GM18505 (cell line): ENCODE results near the gene KAZN.

ENCODE experiments used
- ATAC-seq: cut with Tn5 transposase; IDR thresholded peaks from one replicate; pipeline ENCODE4 v1.9.1; 2021; ENCODE audit not compliant: unreplicated experiment
- POLR2A ChIP-seq: IDR thresholded peaks from 4 replicates; pipeline ENCODE4 v1.6.1; 2011; ENCODE audit warnings: borderline replicate concordance; ENCODE audit not compliant: insufficient read depth, insufficient read length; ENCODE audit errors: extremely low read depth

The KAZN gene

DNA sequence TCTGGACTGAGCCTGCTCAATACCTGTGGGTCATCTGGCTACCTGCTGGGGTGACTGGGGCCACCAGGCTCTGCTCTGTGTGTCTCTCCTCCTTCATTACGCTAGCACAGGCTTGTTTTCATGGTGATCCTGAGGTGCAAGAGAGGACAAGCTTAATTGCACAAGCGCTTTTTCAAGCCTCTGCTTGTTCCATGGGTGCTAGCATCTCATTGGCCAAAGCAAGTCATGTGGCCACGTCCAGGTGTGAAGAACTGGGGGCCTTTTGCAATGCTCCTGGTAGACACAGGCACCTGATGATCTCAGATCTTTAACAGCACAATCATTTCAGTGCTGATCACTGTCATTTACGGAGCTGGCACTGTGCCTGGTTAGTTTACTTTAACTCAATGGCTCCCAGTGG lies 114.6 kb downstream of the KAZN start:
- no peak for TF ChIP-seq POLR2A
- ATAC-seq, result no peak

DNA sequence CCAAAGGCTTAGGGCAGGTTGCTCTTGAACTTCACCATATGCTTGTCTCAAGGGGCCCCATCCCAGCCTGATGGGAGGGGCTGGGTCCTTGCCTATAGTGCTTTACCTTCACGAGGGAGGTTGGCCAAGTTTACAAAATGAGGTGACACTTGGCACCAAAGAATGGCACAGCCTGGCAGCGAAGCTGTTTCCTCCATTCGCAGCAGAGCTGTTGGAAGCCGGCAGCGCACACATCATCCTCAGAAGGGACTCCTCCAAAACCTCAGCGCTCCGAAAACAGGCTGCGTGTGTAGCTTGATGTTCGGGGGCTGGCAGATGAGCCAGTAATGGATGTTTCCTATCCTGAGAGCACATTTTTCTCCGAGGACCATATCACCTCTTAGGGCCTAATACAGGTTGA lies 116.8 kb downstream of the KAZN start:
- no peak for TF ChIP-seq POLR2A
- no peak for ATAC-seq

DNA sequence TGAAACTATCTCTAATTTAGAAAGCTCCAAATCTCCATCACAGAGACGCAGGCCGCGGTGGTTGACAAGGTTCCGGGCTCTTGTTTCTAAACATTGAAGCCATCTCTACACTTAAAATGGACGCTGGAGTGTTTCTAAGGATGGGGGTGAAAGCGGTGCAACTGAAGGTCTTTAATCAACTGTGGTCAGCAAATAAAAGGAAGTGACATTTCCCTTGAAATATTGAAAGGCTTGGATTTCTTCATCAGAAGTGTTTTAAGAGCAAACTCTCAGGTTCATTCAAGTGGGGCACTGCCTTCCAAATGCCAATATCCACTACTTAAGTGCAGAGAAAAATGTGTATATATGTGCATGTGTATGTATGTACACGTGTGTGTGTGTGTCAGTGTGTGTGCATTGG lies 117.3 kb downstream of the KAZN start:
- ATAC-seq, result no peak

DNA sequence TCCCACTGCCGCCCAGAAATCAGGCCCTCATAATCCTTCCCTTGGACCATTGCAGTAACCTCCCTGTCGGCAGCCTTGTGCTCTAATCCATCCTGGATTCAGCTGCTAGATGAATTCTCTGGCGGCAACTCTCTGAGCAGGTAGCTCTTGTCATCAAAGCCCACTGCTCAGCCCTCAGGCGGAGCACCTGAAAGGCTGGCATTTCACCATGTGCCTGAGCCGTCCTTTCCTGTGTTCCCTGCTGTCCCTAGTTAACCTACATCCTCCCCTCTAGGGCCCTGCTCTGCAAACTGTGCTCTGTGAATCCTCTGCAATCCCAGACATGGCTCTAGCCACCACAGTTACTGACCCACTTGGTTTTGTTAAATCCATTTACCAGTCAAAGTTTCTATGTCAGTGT lies 118.0 kb downstream of the KAZN start:
- TF ChIP-seq POLR2A, result no peak
- no peak for ATAC-seq

More for the DNA sequence above, 117.3 kb downstream of the KAZN start:
- TF ChIP-seq POLR2A, result no peak

DNA sequence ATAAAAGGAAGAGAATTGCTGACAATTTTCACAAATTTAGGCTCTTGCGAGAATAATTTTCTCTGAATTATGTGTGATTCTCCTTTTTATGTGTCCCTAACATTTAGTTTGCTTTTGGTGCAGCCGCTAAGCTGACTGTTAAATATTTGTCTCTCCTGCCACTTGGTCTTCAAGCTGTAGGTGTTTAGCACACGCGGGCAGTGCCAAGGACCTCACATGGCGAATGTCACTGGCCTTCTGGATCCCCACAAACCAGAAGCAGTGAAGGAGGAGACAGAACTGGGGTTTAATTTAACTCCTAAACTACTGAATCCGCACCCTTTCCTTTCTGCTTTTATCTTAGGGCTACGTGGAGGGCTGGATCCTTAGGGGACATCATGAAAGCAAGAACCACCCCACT lies 120.0 kb downstream of the KAZN start:
- no peak for ATAC-seq
- TF ChIP-seq POLR2A, result no peak

DNA sequence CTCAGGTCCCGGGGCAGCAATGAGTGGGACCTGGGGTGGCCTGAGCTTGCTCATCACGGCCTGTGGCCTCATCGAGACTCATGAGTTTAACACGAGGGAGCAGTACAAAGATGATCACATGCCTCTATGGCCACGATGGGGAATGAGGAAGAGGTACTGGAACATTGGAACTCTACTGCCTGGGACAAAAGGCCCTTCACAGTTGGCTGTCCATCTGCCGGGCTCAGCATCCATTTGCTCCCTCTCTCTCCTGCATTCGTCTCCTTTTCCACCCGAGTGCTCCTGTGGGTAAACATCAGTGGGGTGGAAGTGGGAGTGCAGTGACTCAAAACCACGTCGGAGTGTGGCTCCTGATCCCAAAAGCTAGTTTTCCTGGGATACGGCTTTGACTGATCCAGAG lies 124.9 kb downstream of the KAZN start:
- no peak for TF ChIP-seq POLR2A
- ATAC-seq, result no peak

DNA sequence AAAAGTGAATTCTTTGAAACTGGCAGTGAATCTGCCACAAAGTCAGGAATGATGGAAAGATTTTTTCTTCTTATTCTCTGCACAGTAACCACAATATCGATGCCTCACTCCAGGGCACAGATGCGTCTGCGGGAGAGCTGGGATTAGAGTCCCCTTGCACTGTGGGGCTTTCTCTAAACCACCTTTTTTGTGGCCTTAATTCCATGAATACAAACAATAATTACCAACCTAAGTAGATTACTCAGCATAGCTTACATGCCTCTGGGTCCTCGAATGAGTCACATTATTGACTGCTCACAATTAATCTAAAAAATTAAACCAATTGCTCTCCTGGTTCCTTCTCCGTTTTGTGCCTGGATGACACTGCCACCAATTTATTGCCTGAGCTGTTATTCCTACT lies 125.8 kb downstream of the KAZN start:
- TF ChIP-seq POLR2A, result no peak
- no peak for ATAC-seq

DNA sequence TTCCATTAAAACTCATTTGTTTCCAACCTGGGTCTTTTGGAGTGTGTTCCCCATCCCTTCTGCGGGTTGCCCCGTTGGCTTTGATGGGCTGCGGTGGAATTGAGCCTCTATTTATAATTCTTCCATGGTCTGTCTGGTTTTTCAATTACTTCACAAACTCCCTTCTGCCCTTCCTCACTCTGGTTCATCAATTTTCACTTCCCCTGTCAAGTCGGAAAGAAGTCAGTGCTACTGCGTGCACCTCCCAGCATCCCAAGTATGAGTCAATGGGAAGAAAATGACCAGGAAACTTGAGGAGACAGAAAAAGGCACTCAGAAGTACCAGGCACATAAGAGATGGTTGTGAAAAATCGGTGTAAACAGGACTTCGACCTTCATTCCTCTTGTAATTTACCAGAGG lies 126.2 kb downstream of the KAZN start:
- no peak for TF ChIP-seq POLR2A
- ATAC-seq, result no peak

DNA sequence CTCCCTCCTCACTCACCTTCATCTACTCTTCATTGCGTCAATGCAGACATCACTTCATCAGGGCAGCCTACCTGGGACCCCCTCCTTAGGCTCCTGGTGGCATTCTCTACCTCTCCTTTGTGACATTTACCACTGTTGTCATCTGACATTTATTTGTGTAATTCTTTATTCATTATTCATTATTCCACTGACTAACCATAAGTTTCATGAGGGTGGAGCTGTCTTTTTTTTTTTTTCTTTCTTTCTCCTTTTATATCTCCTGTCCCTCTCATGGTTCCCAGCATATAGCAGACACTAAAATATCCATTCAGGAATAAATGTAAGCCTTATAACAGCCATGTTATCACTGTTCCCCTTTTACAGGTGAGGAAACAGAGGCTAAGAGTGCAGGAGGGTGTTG lies 126.8 kb downstream of the KAZN start:
- ATAC-seq, result no peak
- TF ChIP-seq POLR2A, result no peak

DNA sequence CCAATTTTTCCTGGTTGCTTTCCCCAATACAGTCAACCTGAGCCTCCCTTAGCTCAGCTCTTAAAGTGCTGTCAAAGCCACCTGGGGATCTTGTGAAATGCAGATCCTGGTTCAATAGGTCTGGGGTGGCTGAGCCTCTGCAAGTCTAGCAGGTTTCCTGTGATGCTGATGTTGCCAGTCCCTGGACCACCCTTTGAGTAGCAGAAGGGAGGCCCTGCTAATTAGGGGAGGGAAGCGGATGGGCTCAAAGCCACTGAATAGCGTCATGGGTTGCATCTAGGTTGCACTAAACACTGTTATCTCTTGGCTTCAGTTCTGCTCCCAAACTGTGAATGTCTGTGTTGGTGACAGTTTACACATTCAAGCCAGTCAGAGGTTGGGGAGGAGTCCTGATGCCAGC lies 127.2 kb downstream of the KAZN start:
- no peak for ATAC-seq
- no peak for TF ChIP-seq POLR2A

DNA sequence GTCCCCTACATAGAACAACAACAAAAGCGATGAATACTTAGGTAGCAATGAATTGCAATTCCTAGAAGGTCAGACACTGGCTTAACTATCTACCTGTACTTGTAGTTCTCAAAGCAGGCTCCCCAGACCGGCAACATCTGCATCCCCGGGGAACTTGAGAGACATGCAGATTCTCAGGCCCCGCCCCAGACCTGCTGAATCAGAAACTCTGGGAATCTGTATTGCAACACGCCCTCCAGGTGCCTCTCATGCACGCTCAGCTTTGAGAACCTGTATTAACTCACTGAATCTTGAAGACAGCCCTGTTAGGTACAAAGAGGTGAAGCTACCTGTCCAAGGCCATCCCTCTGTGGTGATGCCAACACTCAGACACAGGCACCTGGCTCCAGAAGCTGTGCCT lies 128.1 kb downstream of the KAZN start:
- ATAC-seq, result no peak
- no peak for TF ChIP-seq POLR2A

DNA sequence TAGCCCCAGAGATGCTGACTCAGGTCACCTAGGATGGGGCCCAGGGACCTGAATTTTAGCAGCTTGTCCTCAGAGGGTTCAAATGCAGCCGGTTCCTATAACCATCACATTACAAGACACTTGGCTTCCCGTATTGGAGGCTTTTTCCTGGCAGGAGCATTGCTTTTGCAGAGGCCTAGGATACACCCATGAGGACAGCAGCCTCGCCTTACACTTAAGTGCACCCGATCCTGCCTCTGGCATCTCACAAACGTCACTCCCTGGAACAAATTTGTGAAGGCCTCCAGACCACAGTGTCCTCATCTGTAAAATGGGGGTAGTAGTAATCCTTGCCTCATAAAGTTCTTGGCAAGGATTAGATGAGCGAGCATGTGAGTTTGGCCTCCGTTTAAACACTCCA lies 130.0 kb downstream of the KAZN start:
- no peak for ATAC-seq
- no peak for TF ChIP-seq POLR2A

DNA sequence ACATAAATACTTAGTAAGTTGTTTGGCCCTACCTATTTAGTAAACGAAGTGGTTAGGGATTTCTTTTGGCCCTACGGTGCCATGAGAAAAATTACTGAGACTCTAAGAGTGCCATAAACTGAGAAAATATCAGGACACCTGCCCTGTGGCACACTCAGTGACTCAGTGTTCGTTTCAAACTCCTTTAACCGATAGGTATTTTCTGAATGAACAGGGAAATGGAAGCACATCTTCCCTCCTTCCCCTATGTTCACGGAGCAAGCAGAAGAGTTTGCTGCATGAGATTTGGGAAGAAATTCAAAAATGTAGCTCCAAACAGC lies 134.2 kb downstream of the KAZN start:
- ATAC-seq, result no peak

DNA sequence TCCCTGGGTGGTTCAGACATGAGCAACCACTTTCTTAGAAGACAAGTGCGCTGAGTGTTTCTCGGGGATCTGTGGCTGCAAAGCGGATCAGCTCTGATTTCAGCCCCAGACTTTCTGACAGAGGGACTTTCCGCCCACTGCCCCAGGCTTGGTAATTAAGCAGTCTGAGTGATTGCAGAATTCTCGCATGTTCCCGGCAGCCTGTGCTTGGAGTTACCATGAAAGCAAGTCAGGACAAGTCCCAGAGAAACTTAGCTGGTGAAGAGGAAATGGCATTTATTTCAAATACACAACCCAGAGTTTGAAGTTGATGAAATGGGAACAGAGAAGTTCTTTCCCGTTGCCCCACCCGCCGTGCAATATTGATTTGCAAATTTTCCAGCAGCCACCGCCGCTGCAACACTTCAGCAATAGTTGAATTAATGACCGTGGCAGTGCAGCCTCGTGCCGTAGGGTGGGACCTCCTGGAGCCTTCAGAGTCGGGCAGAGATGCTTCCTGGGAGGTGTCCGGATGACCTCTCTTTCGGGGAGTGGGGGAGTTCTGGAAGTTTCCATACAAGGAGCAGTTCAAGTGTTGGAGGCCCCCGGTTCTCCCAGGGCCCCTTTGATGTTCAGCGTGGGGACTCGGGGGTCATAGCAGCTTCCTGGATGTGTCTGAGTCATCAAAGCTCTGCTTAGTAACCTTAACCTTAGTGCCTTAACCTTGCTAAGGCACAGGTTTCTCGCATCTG lies 134.7 kb downstream of the KAZN start:
- ATAC-seq, result no peak
- TF ChIP-seq POLR2A, result no peak

More for the DNA sequence above, 134.2 kb downstream of the KAZN start:
- TF ChIP-seq POLR2A, result no peak

DNA sequence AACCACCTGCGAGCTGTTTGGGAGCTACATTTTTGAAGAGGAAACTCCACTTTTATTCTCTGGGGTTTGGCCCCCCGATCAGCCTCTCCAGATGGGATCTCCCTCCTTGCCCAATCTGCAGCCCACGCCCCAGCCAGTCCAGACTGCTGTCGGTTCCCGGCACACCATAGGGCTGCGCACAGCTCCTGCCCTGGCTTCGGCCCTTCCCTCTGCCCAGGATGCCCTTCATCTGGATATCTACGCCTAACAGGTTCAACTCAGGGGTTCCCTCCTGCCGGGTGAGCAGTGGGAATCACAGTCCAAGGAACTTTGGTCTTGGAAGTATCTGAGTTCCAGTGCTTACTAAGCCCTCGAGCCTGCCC lies 135.3 kb downstream of the KAZN start:
- no peak for TF ChIP-seq POLR2A
- ATAC-seq, result no peak
